Astrocyte (in vitro differentiated cells and primary cell): ENCODE measurements around the gene SAPCD2. TPM values are rescaled to one million over a fixed set of nuclear protein-coding genes. Genes with fewer than 3 reads are reported as not detected.
"Not testable (repeated sequence)": the region's sequence is repeated elsewhere in the genome, so short reads cannot be mapped to it uniquely, and the experiment has no call there.

ENCODE experiments used
- DNase-seq: peaks from one replicate; pipeline ENCODE4 v3.0.0-alpha.2; 2010; ENCODE audit warnings: low read depth
- FAIRE-seq: peaks from 2 replicates; lab custom pipeline; 2011; peaks lifted over from hg19 to GRCh38; lab: Jason Lieb, UNC
- H2AFZ ChIP-seq: 2 replicates; pipeline ENCODE4 v1.6.0; 2012; ENCODE audit warnings: low read depth, low read length, inconsistent platforms
- H3K27ac ChIP-seq: 2 replicates; pipeline ENCODE4 v1.5.1; 2011; ENCODE audit warnings: low read depth, low read length, inconsistent platforms
- H3K27me3 ChIP-seq: 2 replicates; pipeline ENCODE4 v1.6.0; 2011; ENCODE audit warnings: low read length, inconsistent platforms; ENCODE audit not compliant: insufficient read depth
- H3K36me3 ChIP-seq: 2 replicates; pipeline ENCODE4 v1.5.1; 2011; ENCODE audit warnings: low read length, inconsistent platforms; ENCODE audit not compliant: insufficient read depth
- H3K4me1 ChIP-seq: 2 replicates; pipeline ENCODE4 v1.5.1; 2011; ENCODE audit warnings: low read length, inconsistent platforms; ENCODE audit not compliant: insufficient read depth
- H3K4me2 ChIP-seq: 2 replicates; pipeline ENCODE4 v1.6.0; 2012; ENCODE audit warnings: low read length, inconsistent platforms
- H3K4me3 ChIP-seq: 2 replicates; pipeline ENCODE4 v1.5.1; 2011; ENCODE audit warnings: low read depth, mild to moderate bottlenecking, low read length, inconsistent platforms; ENCODE audit not compliant: insufficient read depth
- H3K79me2 ChIP-seq: 2 replicates; pipeline ENCODE4 v1.6.0; 2012; ENCODE audit warnings: mild to moderate bottlenecking, low read length, inconsistent platforms; ENCODE audit not compliant: insufficient read depth
- H3K9ac ChIP-seq: 2 replicates; pipeline ENCODE4 v1.6.0; 2012; ENCODE audit warnings: mild to moderate bottlenecking, low read length, inconsistent platforms
- H3K9me3 ChIP-seq: 2 replicates; pipeline ENCODE4 v1.5.1; 2012; ENCODE audit warnings: low read depth, mild to moderate bottlenecking, low read length, inconsistent platforms; ENCODE audit not compliant: insufficient read depth
- H4K20me1 ChIP-seq: 2 replicates; pipeline ENCODE4 v1.6.0; 2012; ENCODE audit warnings: low read length, inconsistent platforms; ENCODE audit not compliant: insufficient read depth
- H3K27ac Mint-ChIP-seq: one replicate; pipeline ENCODE4 v1.8.0; 2021; ENCODE audit warnings: mild to moderate bottlenecking, mixed read lengths; ENCODE audit not compliant: unreplicated experiment
- H3K27me3 Mint-ChIP-seq: one replicate; pipeline ENCODE4 v1.8.0; 2021; ENCODE audit warnings: low read depth, mixed read lengths; ENCODE audit not compliant: unreplicated experiment
- H3K36me3 Mint-ChIP-seq: one replicate; pipeline ENCODE4 v1.8.0; 2021; ENCODE audit warnings: low read depth, mixed read lengths; ENCODE audit not compliant: unreplicated experiment
- H3K4me1 Mint-ChIP-seq: one replicate; pipeline ENCODE4 v1.8.0; 2021; ENCODE audit warnings: low read depth, mixed read lengths; ENCODE audit not compliant: unreplicated experiment
- H3K4me3 Mint-ChIP-seq: one replicate; pipeline ENCODE4 v1.8.0; 2021; ENCODE audit warnings: mild to moderate bottlenecking, moderate library complexity, mixed read lengths; ENCODE audit not compliant: unreplicated experiment
- H3K9me3 Mint-ChIP-seq: one replicate; pipeline ENCODE4 v1.8.0; 2021; ENCODE audit warnings: mild to moderate bottlenecking, mixed read lengths; ENCODE audit not compliant: unreplicated experiment
- CTCF ChIP-seq: IDR thresholded peaks from 2 replicates; pipeline ENCODE4 v1.5.1; 2011; ENCODE audit warnings: low read depth, mild to moderate bottlenecking, inconsistent platforms, low read length, moderate library complexity; ENCODE audit not compliant: insufficient read depth
- EZH2 ChIP-seq: IDR thresholded peaks from 2 replicates; pipeline ENCODE4 v1.6.1; 2012; ENCODE audit warnings: mild to moderate bottlenecking, low read length, inconsistent platforms; ENCODE audit not compliant: insufficient read depth
- total RNA-seq: library from RNA; stranded (reverse); gene quantifications from 2 replicates; pipeline ENCODE4 v1.2.1, GENCODE V29; 2021

SAPCD2 gene
- total RNA-seq, 1 donor from 2014 or later = 0.43 TPM

GRCh38 chr9:137034709-137035506 is 35.4 kb downstream of the SAPCD2 start:
- no peaks in the 10 kb centered on the region for H3K9me3 ChIP-seq
- H3K27me3 Mint-ChIP-seq = peaks cover 3% of the 10 kb centered on the region
- peaks cover 6% of the 10 kb centered on the region for H3K36me3 Mint-ChIP-seq
- peak; percentile 47 for DNase-seq
- H3K4me3 Mint-ChIP-seq = no peak overlapping the region
- no peaks in the 10 kb centered on the region for H3K27me3 ChIP-seq
- no peaks in the 10 kb centered on the region for H3K36me3 ChIP-seq
- H3K9me3 Mint-ChIP-seq = no peaks in the 10 kb centered on the region
- no peaks in the 10 kb centered on the region for H3K4me1 ChIP-seq
- TF ChIP-seq CTCF (peak; percentile 70), EZH2 (no peak)
- no peak overlapping the region for H2AFZ ChIP-seq
- no peak overlapping the region for H3K27ac ChIP-seq
- H3K4me2 ChIP-seq = no peak overlapping the region
- H3K9ac ChIP-seq = no peak overlapping the region
- no peak overlapping the region for H3K27ac Mint-ChIP-seq
- no peaks in the 10 kb centered on the region for H3K79me2 ChIP-seq
- peak; percentile 66 for FAIRE-seq
- peaks cover under 1% of the 10 kb centered on the region for H4K20me1 ChIP-seq
- no peak overlapping the region for H3K4me3 ChIP-seq
- no peaks in the 10 kb centered on the region for H3K4me1 Mint-ChIP-seq

GRCh38 chr9:137034039-137034708 is 36.2 kb downstream of the SAPCD2 start:
- FAIRE-seq (no peak), DNase-seq (no peak)
- Mint-ChIP-seq H3K27ac (no peak overlapping the region), H3K4me3 (no peak overlapping the region), H3K36me3 (peaks cover 6% of the 10 kb centered on the region), H3K9me3 (no peaks in the 10 kb centered on the region), H3K27me3 (peaks cover 3% of the 10 kb centered on the region), H3K4me1 (no peaks in the 10 kb centered on the region)
- H3K9ac ChIP-seq = no peak overlapping the region
- H3K4me3 ChIP-seq = no peak overlapping the region
- H3K4me1 ChIP-seq = peaks cover 2% of the 10 kb centered on the region
- no peaks in the 10 kb centered on the region for H3K79me2 ChIP-seq
- peaks cover 7% of the 10 kb centered on the region for H4K20me1 ChIP-seq
- TF ChIP-seq EZH2 (no peak), CTCF (no peak)
- no peak overlapping the region for H2AFZ ChIP-seq
- H3K36me3 ChIP-seq = no peaks in the 10 kb centered on the region
- H3K27me3 ChIP-seq = no peaks in the 10 kb centered on the region
- H3K4me2 ChIP-seq = no peak overlapping the region
- no peaks in the 10 kb centered on the region for H3K9me3 ChIP-seq
- no peak overlapping the region for H3K27ac ChIP-seq

GRCh38 chr9:137033481-137033880 is 36.9 kb downstream of the SAPCD2 start:
- not testable (repeated sequence) for H3K9ac ChIP-seq

More at GRCh38 chr9:137033481-137033880, 36.9 kb downstream of the SAPCD2 start:
- not testable (repeated sequence) for H3K36me3 Mint-ChIP-seq, H3K4me1 Mint-ChIP-seq, H3K4me2 ChIP-seq, DNase-seq, H3K27me3 Mint-ChIP-seq, H3K4me1 ChIP-seq, H3K27me3 ChIP-seq, H4K20me1 ChIP-seq, H3K79me2 ChIP-seq, FAIRE-seq, H2AFZ ChIP-seq, H3K9me3 ChIP-seq, H3K9me3 Mint-ChIP-seq, H3K36me3 ChIP-seq, H3K27ac ChIP-seq, H3K4me3 Mint-ChIP-seq, H3K4me3 ChIP-seq
- peak overlapping the region; percentile 19 for H3K27ac Mint-ChIP-seq
